ENCODE data around the gene CENPV.

DNA sequence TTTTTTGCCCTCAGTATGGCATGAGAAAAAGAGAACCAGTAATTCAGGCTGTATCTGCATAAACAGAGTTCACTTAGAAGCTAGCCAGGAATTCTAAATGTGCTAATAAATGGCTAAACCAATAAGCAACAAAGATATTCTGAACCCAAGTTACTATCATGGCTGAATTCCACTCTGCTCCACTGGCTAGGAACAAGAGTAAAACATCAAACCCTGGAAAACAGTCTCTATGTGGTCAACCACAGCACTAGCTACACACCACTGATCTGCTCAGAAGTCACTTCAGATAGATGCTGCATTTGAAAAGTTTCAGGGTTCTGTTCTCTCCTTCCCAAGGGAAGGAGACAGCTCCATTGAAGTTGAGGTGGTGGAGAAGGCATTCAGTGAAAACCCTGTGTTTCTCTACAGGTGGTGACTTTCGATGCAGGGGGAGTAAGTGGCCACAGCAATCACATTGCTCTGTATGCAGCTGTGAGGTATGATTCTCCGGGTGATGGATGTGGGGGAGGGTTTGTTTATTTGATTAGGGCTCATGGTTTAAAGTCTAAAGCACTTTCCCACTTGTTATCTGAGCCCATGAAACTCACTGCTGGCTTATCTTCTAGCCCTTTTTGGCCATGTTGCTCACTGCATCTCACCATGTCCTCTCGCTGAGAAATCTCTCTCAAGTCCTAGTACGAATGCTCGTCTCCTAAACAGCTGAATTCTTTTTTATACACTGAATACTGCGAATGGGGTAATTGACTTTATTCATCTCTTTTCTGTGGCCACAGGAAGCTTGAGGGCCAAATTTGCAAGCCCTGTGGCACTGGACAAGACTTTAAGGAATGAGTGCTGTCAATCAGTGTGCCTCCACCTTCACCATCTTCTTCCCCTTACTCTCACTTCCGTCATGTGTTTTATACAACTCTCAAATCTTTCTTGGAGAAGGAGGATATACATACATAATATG is 39.9 kb downstream of the CENPV start:
- TF ChIP-seq, protein P1, sequence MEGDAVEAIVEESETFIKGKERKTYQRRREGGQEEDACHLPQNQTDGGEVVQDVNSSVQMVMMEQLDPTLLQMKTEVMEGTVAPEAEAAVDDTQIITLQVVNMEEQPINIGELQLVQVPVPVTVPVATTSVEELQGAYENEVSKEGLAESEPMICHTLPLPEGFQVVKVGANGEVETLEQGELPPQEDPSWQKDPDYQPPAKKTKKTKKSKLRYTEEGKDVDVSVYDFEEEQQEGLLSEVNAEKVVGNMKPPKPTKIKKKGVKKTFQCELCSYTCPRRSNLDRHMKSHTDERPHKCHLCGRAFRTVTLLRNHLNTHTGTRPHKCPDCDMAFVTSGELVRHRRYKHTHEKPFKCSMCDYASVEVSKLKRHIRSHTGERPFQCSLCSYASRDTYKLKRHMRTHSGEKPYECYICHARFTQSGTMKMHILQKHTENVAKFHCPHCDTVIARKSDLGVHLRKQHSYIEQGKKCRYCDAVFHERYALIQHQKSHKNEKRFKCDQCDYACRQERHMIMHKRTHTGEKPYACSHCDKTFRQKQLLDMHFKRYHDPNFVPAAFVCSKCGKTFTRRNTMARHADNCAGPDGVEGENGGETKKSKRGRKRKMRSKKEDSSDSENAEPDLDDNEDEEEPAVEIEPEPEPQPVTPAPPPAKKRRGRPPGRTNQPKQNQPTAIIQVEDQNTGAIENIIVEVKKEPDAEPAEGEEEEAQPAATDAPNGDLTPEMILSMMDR (IDR thresholded peaks at IDR 0.05) = no peak
- TF ChIP-seq POLR2AphosphoS5 (IDR thresholded peaks at IDR 0.05; ENCODE audit: low read depth, low read length) (no peak), TCF7L2 (IDR thresholded peaks at IDR 0.05; ENCODE audit: low read depth, low read length) (no peak)

Measured in Panc1 (cell line).